Brain microvascular endothelial cell (primary cell): ENCODE results near the gene DDX1.

Source experiments
- DNase-seq: peaks from one replicate; pipeline ENCODE4 v3.0.0-alpha.2; 2020
- H3K27ac ChIP-seq: fragments of 250-450 bp; sonication (Bioruptor Pico); 2 replicates; pipeline ENCODE4 v1.5.1; 2020; ENCODE audit warnings: mild to moderate bottlenecking, moderate library complexity
- H3K27me3 ChIP-seq: fragments of 250-450 bp; sonication (Bioruptor Pico); replicated peaks from 2 replicates; pipeline ENCODE4 v1.5.1; 2020; ENCODE audit warnings: mild to moderate bottlenecking
- H3K36me3 ChIP-seq: fragments of 250-450 bp; sonication (Bioruptor Pico); replicated peaks from 2 replicates; pipeline ENCODE4 v1.5.1; 2020; ENCODE audit warnings: mild to moderate bottlenecking
- H3K4me3 ChIP-seq: 2 replicates; pipeline ENCODE4 v1.5.1; 2011; ENCODE audit warnings: low read depth, mild to moderate bottlenecking, control low read depth, low read length, moderate library complexity
- CTCF ChIP-seq: IDR thresholded peaks from 2 replicates; pipeline ENCODE4 v1.5.1; 2011; ENCODE audit warnings: low read depth, mild to moderate bottlenecking, moderate library complexity, low read length, control low read depth, inconsistent platforms; ENCODE audit errors: missing control alignments
- in situ Hi-C: cut with HindIII; loops from 2 replicates; pipeline ENCODE4 v1.10.0; 2017; ENCODE audit warnings: low sequenced_read_pairs, low pct_ligation_motif_present

The DDX1 gene

GRCh38 chr2:15625344-15626036, 33.8 kb downstream of the DDX1 start:
- H3K27ac ChIP-seq = no peak overlapping the region
- H3K27me3 ChIP-seq = no peaks in the 10 kb centered on the region
- TF ChIP-seq CTCF = no peak
- H3K36me3 ChIP-seq = peaks cover 70% of the 10 kb centered on the region
- DNase-seq = no peak
- in situ Hi-C loops = no loop called here
- H3K4me3 ChIP-seq = no peak overlapping the region

- H3K36me3 ChIP-seq = peaks cover 74% of the 10 kb centered on the region
- no peak for TF ChIP-seq CTCF
These were observed 34.5 kb downstream of the DDX1 start for GRCh38 chr2:15626126-15626525.

GRCh38 chr2:15626967-15627366, 35.3 kb downstream of the DDX1 start:
- H3K4me3 ChIP-seq = no peak overlapping the region
- no peak overlapping the region for H3K27ac ChIP-seq
- no peaks in the 10 kb centered on the region for H3K27me3 ChIP-seq
- peaks cover 74% of the 10 kb centered on the region for H3K36me3 ChIP-seq
- no peak for DNase-seq
- in situ Hi-C loops = no loop called here
- no peak for TF ChIP-seq CTCF

More at GRCh38 chr2:15626126-15626525, 34.5 kb downstream of the DDX1 start:
- in situ Hi-C loops = no loop called here
- no peak overlapping the region for H3K4me3 ChIP-seq
- H3K27me3 ChIP-seq = no peaks in the 10 kb centered on the region
- no peak overlapping the region for H3K27ac ChIP-seq
- DNase-seq = no peak

- DNase-seq = no peak
- no peak for TF ChIP-seq CTCF
- Histone ChIP-seq H3K27me3 (no peaks in the 10 kb centered on the region), H3K4me3 (no peak overlapping the region), H3K36me3 (peaks cover 75% of the 10 kb centered on the region), H3K27ac (no peak overlapping the region)
- in situ Hi-C loops = no loop called here
These were observed 36.4 kb downstream of the DDX1 start for GRCh38 chr2:15627817-15628684.

GRCh38 chr2:15628899-15629855, 37.5 kb downstream of the DDX1 start:
- H3K27ac ChIP-seq = no peak overlapping the region
- no peak overlapping the region for H3K4me3 ChIP-seq
- no peak for DNase-seq
- no peak for TF ChIP-seq CTCF
- H3K27me3 ChIP-seq = no peaks in the 10 kb centered on the region
- peaks cover 75% of the 10 kb centered on the region for H3K36me3 ChIP-seq
- in situ Hi-C loops = no loop called here
